T-helper 1 cell treated with Interleukin-12 subunit alpha and Interleukin-12 subunit beta and Interleukin-4 antibody, amounts not matched to agents 30 μg/mL and 1 μg/mL, for 36 hours (primary cell): ENCODE data around the gene CCDC83.
"Not testable (repeated sequence)": the region's sequence is repeated elsewhere in the genome, so short reads cannot be mapped to it uniquely, and the experiment has no call there.

ENCODE experiments used
- H3K27ac Mint-ChIP-seq: one replicate; pipeline ENCODE4 v1.8.0; 2021; ENCODE audit warnings: mild to moderate bottlenecking, mixed read lengths
- H3K27me3 Mint-ChIP-seq: one replicate; pipeline ENCODE4 v1.8.0; 2021; ENCODE audit warnings: low read depth, mixed read lengths
- H3K36me3 Mint-ChIP-seq: one replicate; pipeline ENCODE4 v1.8.0; 2021; ENCODE audit warnings: low read depth, mixed read lengths
- H3K4me1 Mint-ChIP-seq: one replicate; pipeline ENCODE4 v1.8.0; 2021; ENCODE audit warnings: low read depth, mixed read lengths
- H3K4me3 Mint-ChIP-seq: one replicate; pipeline ENCODE4 v1.8.0; 2021; ENCODE audit warnings: mild to moderate bottlenecking, moderate library complexity, mixed read lengths
- H3K9me3 Mint-ChIP-seq: one replicate; pipeline ENCODE4 v1.8.0; 2021; ENCODE audit warnings: mixed read lengths

CCDC83 gene

DNA sequence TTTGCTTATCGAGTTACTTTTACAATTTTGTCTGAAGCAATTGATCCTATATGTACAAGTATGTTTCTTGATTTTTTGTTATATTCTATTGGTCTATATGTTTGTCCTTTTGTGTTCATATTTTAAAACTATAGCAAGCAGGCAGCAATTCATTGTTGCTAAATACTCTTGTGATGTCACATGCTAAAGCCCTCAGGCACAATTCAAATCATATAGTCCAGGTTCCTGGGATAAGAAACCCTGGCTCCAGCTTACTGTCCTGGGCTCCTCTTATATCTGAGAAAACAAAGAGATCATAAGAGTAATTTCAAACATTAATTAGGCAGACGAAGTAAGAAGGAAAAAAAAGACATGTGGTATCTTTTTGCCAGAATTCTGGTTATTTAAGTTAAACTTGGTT lies 6.6 kb upstream of the CCDC83 start:
- H3K4me1 Mint-ChIP-seq: peaks cover 8% of the 10 kb centered on the region
- H3K4me3 Mint-ChIP-seq: no peak overlapping the region
- peaks cover 18% of the 10 kb centered on the region for H3K36me3 Mint-ChIP-seq
- peaks cover 23% of the 10 kb centered on the region for H3K9me3 Mint-ChIP-seq
- no peak overlapping the region for H3K27ac Mint-ChIP-seq
- peaks cover 6% of the 10 kb centered on the region for H3K27me3 Mint-ChIP-seq

DNA sequence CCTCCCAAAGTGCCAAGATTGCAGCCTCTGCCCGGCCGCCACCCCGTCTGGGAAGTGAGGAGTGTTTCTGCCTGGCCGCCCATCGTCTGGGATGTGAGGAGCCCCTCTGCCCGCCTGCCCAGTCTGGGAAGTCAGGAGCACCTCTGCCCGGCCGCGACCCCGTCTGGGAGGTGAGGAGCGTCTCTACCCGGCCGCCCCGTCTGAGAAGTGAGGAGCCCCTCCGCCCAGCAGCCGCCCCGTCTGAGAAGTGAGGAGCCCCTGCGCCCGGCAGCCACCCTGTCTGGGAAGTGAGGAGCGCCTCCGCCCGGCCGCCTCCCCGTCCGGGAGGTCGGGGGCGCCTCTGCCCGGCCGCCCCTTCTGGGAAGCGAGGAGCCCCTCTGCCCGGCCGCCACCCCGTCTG lies 2.4 kb upstream of the CCDC83 start:
- H3K27me3 Mint-ChIP-seq, H3K27ac Mint-ChIP-seq, H3K4me3 Mint-ChIP-seq, H3K4me1 Mint-ChIP-seq: not testable (repeated sequence)
- Mint-ChIP-seq H3K9me3 (peaks cover 11% of the 10 kb centered on the region), H3K36me3 (peaks cover 15% of the 10 kb centered on the region)

DNA sequence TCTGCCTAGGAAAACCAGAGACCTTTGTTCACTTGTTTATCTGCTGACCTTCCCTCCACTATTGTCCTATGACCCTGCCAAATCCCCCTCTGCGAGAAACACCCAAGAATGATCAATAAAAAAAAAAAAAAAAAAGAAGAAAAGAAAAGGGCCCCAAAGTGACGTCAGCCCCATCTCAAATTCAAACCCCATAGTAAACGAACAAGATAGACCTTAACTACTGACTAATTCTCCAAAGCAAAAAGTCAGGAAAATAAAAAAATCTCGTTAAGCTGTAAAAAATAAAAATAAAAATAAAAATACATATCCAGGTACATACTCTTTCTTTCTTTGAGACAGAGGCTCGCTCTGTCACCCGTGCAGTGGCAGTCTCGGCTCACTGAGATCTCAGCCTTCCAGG lies 1.6 kb upstream of the CCDC83 start:
- H3K4me3 Mint-ChIP-seq: not testable (repeated sequence)

DNA sequence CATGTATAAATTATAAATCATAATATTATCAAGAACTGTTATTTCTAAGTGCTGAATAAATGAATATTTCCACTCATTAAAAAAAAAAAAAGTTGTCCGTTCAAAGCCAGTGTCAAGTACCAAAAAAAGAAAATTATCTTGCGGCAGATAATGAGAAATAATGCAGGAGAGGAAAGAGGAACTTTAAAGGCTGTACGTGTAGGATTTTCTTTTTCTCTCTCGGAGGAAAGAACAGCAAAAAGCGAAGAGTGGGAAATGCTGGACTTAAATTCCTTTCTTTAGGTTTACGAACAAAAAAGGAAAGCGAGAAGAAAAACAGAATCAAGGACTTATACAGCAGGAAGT lies 999 bp upstream of the CCDC83 start:
- Mint-ChIP-seq H3K27me3 (peaks cover 3% of the 10 kb centered on the region), H3K9me3 (peaks cover 8% of the 10 kb centered on the region), H3K36me3 (peaks cover 13% of the 10 kb centered on the region), H3K4me3 (peak overlapping the region; percentile 89), H3K4me1 (peaks cover 8% of the 10 kb centered on the region), H3K27ac (peak overlapping the region; percentile 93)

More for the DNA sequence above, 1.6 kb upstream of the CCDC83 start:
- Mint-ChIP-seq H3K9me3 (peaks cover 10% of the 10 kb centered on the region), H3K36me3 (peaks cover 15% of the 10 kb centered on the region)
- H3K27me3 Mint-ChIP-seq, H3K27ac Mint-ChIP-seq, H3K4me1 Mint-ChIP-seq: not testable (repeated sequence)

DNA sequence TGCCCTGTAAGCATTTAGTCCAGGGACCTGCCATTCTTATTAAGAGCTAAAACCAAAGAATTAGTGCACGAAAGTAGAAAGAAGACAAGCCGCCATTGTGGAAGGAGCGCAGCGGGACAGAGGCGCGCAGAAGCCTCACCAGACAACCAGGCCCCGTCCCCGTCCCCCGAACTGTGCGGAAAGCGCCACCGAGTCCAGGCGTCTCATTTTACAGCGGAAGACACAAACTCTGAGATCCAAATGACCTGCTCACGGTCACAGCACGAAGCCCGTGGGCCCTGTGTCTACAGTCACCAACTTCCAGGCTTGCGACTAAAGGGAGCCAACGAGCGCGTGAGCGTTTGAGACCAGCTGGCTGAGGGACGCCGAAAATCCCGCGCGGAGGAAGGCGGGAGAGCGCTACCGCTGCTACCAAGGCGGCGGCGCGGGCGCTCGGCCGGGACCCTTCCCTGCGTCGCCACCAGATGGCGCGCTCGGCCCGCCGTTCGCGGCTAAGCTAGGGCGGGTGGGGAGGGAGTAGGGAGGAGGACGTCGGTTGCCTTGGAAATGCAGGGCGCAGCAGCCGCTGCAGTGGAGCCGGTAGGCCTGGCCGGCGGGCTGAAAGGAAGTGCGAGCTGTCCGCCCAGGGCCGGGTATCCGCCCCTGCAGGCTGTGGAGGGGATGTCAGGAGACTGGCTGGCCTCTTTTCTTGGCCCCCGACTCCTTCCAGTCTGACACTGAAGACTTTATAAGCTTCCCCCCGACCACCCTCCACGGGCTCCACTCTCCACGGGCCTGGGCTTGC lies 434 bp upstream of the CCDC83 start:
- Mint-ChIP-seq H3K27me3 (peaks cover 3% of the 10 kb centered on the region), H3K4me3 (peak overlapping the region; percentile 89), H3K9me3 (peaks cover 8% of the 10 kb centered on the region), H3K36me3 (peaks cover 13% of the 10 kb centered on the region), H3K27ac (peak overlapping the region; percentile 93), H3K4me1 (peaks cover 8% of the 10 kb centered on the region)

DNA sequence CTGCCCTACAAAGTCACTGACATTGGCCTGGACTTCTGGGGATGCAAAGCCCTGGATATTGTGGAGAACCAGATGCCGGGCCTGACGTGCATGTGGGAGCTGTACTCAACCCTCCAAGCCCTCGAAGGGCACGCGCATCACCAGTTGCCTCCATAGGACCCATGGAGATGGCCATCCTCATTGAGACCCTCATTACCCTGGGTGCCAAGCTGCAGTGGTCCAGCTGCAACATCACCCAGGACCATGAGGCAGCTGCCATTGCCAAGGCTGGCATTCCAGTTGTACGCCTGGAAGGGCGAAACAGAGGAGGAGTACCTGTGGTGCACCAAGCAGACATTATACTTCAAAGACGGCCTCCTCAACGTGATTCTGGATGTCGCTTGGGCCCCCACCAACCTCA lies 1.9 kb downstream of the CCDC83 start:
- peaks cover 4% of the 10 kb centered on the region for H3K36me3 Mint-ChIP-seq
- H3K4me3 Mint-ChIP-seq: no peak overlapping the region
- no peaks in the 10 kb centered on the region for H3K9me3 Mint-ChIP-seq
- H3K27ac Mint-ChIP-seq: no peak overlapping the region
- peaks cover 8% of the 10 kb centered on the region for H3K4me1 Mint-ChIP-seq
- no peaks in the 10 kb centered on the region for H3K27me3 Mint-ChIP-seq

DNA sequence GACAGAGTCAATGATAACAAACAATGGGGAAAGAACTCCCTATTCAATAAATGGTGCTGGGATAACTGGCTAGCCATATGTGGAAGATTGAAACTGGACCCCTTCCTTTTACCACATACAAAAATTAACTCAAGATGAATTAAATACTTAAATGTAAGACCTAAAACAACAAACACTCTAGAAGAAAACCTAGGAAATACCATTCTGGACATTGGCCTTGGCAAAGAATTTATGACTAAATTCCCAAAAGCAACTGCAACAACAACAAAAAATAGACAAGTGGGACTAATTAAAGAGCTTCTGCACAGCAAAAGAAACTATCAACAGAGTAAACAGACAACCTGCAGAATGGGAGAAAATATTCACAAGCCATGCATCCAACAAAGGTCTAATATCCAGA lies 4.4 kb downstream of the CCDC83 start:
- not testable (repeated sequence) for H3K9me3 Mint-ChIP-seq, H3K4me1 Mint-ChIP-seq, H3K4me3 Mint-ChIP-seq, H3K27ac Mint-ChIP-seq, H3K36me3 Mint-ChIP-seq, H3K27me3 Mint-ChIP-seq

DNA sequence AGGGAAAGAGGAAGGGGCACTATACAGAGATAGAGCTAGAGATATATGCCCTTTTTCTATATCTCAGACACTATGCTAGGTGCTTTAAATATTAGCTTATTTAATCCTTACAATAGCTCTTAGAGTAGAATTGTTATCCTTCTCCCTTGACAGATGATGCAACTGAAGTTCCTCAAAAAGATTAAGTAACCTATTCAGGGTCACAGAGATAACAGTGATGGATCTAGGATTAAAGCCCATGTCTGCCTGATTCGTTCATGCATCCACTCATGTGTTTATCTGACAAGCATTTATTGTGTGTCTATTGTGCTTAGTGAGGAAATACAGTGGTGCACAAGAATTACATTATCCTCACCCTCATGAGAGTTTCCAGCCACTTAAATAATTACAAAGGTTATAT lies 8.7 kb downstream of the CCDC83 start:
- H3K4me1 Mint-ChIP-seq: no peaks in the 10 kb centered on the region
- no peak overlapping the region for H3K27ac Mint-ChIP-seq
- H3K4me3 Mint-ChIP-seq: no peak overlapping the region
- no peaks in the 10 kb centered on the region for H3K36me3 Mint-ChIP-seq
- H3K27me3 Mint-ChIP-seq: peaks cover 4% of the 10 kb centered on the region
- no peaks in the 10 kb centered on the region for H3K9me3 Mint-ChIP-seq

DNA sequence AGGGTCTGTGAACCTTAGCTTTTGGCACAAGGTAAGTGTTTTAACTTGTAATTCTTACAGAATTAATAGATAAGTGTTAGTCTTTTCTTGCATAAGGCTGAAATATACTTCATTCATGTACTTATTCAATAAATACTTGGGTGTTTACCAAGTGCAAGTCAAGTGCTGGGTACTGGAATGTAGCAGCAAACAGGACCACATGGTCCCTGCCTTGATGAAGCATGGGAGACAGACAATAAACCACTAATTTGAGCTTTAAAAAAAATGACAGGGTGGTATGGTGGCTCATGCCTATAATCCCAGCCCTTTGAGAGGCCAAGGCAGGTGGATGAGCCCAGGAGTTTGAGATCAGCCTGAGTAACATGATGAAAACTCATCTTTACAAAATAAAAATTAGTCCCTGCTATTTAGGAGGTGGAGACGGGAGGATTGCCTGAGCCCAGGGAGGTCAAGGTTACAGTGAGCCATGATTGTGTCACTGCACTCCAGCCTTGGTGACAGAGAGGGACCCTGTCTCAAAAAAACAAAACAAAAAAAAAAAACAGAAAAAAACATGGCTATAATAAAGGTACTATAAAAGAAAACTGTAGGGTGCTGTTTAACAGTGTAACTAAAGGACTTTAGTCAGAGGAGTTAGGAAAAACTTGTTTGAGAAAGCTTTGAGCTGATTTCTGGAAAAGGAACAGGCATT lies 11.1 kb downstream of the CCDC83 start:
- H3K9me3 Mint-ChIP-seq: no peaks in the 10 kb centered on the region
- H3K4me3 Mint-ChIP-seq: no peak overlapping the region
- H3K27ac Mint-ChIP-seq: no peak overlapping the region
- H3K27me3 Mint-ChIP-seq: peaks cover 4% of the 10 kb centered on the region
- no peaks in the 10 kb centered on the region for H3K36me3 Mint-ChIP-seq
- no peaks in the 10 kb centered on the region for H3K4me1 Mint-ChIP-seq

DNA sequence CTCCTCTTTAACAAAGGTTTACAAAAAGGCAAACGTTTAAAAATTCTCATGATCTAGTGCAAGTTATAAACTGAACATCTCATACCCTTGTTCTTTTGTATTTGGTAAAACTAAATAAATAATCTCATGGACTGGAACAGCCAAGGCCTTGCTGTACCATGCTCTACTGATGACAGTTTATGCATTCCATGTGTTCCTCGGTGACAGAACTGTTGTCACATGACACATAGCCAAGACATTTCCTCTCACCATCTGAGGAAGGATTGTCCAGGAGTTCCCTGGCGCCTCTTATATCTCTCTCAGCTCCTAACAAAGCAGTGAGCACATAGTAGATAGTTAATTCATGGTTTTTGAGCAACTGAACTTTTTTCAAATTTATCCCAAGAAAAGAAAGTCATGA lies 12.6 kb downstream of the CCDC83 start:
- Mint-ChIP-seq H3K4me1 (no peaks in the 10 kb centered on the region), H3K9me3 (no peaks in the 10 kb centered on the region), H3K27me3 (peaks cover 4% of the 10 kb centered on the region), H3K27ac (no peak overlapping the region), H3K36me3 (no peaks in the 10 kb centered on the region), H3K4me3 (no peak overlapping the region)

DNA sequence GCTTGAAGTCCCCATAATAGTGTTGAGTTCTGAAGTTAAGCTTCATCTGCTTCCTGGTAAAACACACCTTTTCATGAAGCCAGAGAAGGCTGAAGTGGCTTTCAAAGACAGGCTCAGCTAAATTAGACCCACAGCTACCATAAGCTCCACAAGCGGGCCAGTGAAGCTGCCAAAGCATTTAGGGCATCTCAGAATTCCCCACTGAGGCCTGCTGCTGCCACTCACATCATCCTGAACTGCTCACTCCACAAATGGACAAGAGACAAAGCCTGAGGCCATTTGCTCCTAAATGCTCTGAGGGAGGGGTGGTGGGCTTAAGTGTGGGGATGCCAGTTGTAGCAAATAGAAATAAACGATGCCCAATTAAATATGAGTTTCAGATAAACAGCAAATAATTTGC lies 14.6 kb downstream of the CCDC83 start:
- Mint-ChIP-seq H3K4me3 (no peak overlapping the region), H3K36me3 (no peaks in the 10 kb centered on the region), H3K4me1 (peaks cover 1% of the 10 kb centered on the region), H3K27me3 (no peaks in the 10 kb centered on the region), H3K9me3 (no peaks in the 10 kb centered on the region), H3K27ac (no peak overlapping the region)

DNA sequence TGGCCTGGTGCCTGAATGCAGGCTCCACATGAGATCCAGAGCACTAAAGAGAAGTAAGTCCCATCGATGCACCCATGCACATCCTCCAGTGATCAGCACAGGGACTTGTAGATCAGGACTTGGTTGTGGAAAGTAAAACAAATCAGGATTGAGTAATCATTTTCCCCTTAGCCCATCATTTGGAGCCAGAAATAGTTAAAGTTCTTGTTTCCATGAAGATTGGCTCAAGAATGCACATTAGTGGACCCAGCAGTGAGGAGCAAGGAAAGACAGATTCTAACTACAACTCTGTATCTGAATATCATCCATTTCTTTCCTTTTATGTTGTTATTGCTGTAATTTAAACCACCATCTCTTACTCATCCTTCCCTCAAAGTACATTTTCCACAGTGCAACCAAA lies 19.1 kb downstream of the CCDC83 start:
- no peaks in the 10 kb centered on the region for H3K9me3 Mint-ChIP-seq
- no peak overlapping the region for H3K27ac Mint-ChIP-seq
- H3K4me1 Mint-ChIP-seq: peaks cover 1% of the 10 kb centered on the region
- peaks cover 9% of the 10 kb centered on the region for H3K27me3 Mint-ChIP-seq
- no peak overlapping the region for H3K4me3 Mint-ChIP-seq
- no peaks in the 10 kb centered on the region for H3K36me3 Mint-ChIP-seq

DNA sequence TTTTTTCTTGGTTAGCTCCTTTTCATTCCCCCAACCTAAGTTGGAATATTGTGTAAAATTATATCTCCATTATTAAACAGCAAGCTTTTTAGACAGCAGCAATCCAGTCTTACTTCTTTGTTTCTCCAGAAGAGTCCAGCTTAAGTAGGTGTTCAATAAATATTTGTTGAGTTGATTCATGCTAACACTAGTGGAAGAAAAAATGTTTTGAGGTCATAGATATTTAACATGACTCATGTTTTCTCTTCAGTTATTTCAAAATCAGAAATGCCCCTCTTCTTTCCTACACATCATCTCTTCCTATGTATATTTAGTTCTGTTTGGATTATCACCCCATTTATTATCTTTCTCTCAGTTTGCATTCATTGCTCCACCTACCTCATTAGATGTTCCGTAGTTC lies 20.3 kb downstream of the CCDC83 start:
- peaks cover 10% of the 10 kb centered on the region for H3K27me3 Mint-ChIP-seq
- H3K9me3 Mint-ChIP-seq: no peaks in the 10 kb centered on the region
- no peak overlapping the region for H3K27ac Mint-ChIP-seq
- H3K4me1 Mint-ChIP-seq: peaks cover 1% of the 10 kb centered on the region
- H3K4me3 Mint-ChIP-seq: no peak overlapping the region
- H3K36me3 Mint-ChIP-seq: no peaks in the 10 kb centered on the region

DNA sequence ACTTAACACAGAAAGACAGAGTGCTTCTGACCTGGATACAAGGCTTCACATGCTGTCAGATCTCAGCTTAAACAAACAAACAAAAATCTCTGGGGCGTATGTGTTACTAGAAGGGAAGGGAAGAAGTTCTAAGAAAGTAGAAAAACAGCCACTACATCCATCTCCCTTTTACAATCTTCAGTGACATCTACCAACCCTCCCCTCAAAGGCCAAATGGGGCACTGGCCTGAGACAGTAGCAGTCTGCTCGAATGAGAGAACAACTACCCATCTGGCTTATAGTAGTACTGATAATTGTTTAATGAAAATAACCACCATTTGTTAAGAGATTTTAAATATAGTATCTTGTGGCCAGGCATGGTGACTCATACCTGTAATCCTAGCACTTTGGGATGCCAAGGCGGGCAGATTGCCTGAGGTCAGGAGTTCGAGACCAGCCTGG lies 29.4 kb downstream of the CCDC83 start:
- peaks cover 18% of the 10 kb centered on the region for H3K27me3 Mint-ChIP-seq
- H3K27ac Mint-ChIP-seq: no peak overlapping the region
- no peak overlapping the region for H3K4me3 Mint-ChIP-seq
- no peaks in the 10 kb centered on the region for H3K4me1 Mint-ChIP-seq
- H3K36me3 Mint-ChIP-seq: no peaks in the 10 kb centered on the region
- no peaks in the 10 kb centered on the region for H3K9me3 Mint-ChIP-seq
